ENCODE results near the gene ACCSL.

ACCSL gene

GRCh38 chr11:44085330-44085729 is 37.5 kb downstream of the ACCSL start:
- TF ChIP-seq TCF12 (IDR thresholded peaks at IDR 0.05; ENCODE audit: low read depth) (no peak), REST (IDR thresholded peaks at IDR 0.05; ENCODE audit: low read depth) (no peak), RAD21 (IDR thresholded peaks at IDR 0.05; ENCODE audit: low read depth) (no peak), ZBTB7A (IDR thresholded peaks at IDR 0.05; ENCODE audit: low read depth) (no peak), EP300 (IDR thresholded peaks at IDR 0.05; ENCODE audit: borderline replicate concordance) (no peak), MAX (IDR thresholded peaks at IDR 0.05) (no peak), USF1 (IDR thresholded peaks at IDR 0.05) (no peak), CEBPB (IDR thresholded peaks at IDR 0.05) (no peak), NFIC (IDR thresholded peaks at IDR 0.05) (no peak), EGR1 (IDR thresholded peaks at IDR 0.05) (no peak), CREB1 (IDR thresholded peaks at IDR 0.05; ENCODE audit: low read depth) (no peak)

- TF ChIP-seq CREB1 (IDR thresholded peaks at IDR 0.05; ENCODE audit: low read depth) (no peak), EP300 (IDR thresholded peaks at IDR 0.05; ENCODE audit: borderline replicate concordance) (no peak), TCF12 (IDR thresholded peaks at IDR 0.05; ENCODE audit: low read depth) (no peak), TAF1 (IDR thresholded peaks at IDR 0.05; ENCODE audit: low read depth) (no peak), TEAD4 (IDR thresholded peaks at IDR 0.05) (no peak), EGR1 (IDR thresholded peaks at IDR 0.05) (no peak), FOXM1 (IDR thresholded peaks at IDR 0.05; ENCODE audit: borderline replicate concordance, low read depth) (no peak), MAX (IDR thresholded peaks at IDR 0.05) (no peak), ZBTB7A (IDR thresholded peaks at IDR 0.05; ENCODE audit: low read depth) (no peak), USF1 (IDR thresholded peaks at IDR 0.05) (no peak), NFIC (IDR thresholded peaks at IDR 0.05) (no peak), YY1 (IDR thresholded peaks at IDR 0.05; ENCODE audit: low read depth) (no peak), RAD21 (IDR thresholded peaks at IDR 0.05; ENCODE audit: low read depth) (no peak), REST (IDR thresholded peaks at IDR 0.05; ENCODE audit: low read depth) (no peak), CEBPB (IDR thresholded peaks at IDR 0.05) (no peak)
Observed at GRCh38 chr11:44088377-44088776, 40.6 kb downstream of the ACCSL start.

GRCh38 chr11:44088871-44089270 is 41.1 kb downstream of the ACCSL start:
- TF ChIP-seq TEAD4 (IDR thresholded peaks at IDR 0.05), result no peak

- TF ChIP-seq EP300 (IDR thresholded peaks at IDR 0.05; ENCODE audit: borderline replicate concordance) (no peak), USF1 (IDR thresholded peaks at IDR 0.05) (no peak), TCF12 (IDR thresholded peaks at IDR 0.05; ENCODE audit: low read depth) (no peak), MAX (IDR thresholded peaks at IDR 0.05) (no peak), FOXM1 (IDR thresholded peaks at IDR 0.05; ENCODE audit: borderline replicate concordance, low read depth) (no peak)
Observed at GRCh38 chr11:44090539-44090938, 42.8 kb downstream of the ACCSL start.

- TF ChIP-seq EGR1 (IDR thresholded peaks at IDR 0.05) (no peak), TCF12 (IDR thresholded peaks at IDR 0.05; ENCODE audit: low read depth) (no peak), CREB1 (IDR thresholded peaks at IDR 0.05; ENCODE audit: low read depth) (no peak), RAD21 (IDR thresholded peaks at IDR 0.05; ENCODE audit: low read depth) (peak; percentile 62)
Observed at GRCh38 chr11:44094260-44094868, 46.6 kb downstream of the ACCSL start.

Measured in Ishikawa (cell line).